Suppressor macrophage treated with lipopolysaccharide for 4 hours (primary cell): ENCODE measurements around the gene STXBP6.

Experiments used
- DNase-seq: peaks from one replicate; pipeline ENCODE4 v3.0.0-alpha.2; 2020

The STXBP6 gene

GRCh38 chr14:25049568-25050268, at the start of gene STXBP6:
TSS of gene STXBP6 (minus strand) at chr14:25050147. CDS start at chr14:24974818, 75,329 bp downstream.
- DNase-seq = peak; percentile 49

- no peak for DNase-seq
These were observed 47.2 kb upstream of the STXBP6 start for GRCh38 chr14:25097120-25097519.

- no peak for DNase-seq
These were observed 45.9 kb upstream of the STXBP6 start for GRCh38 chr14:25095736-25096437.

GRCh38 chr14:25094171-25094907, 44.4 kb upstream of the STXBP6 start:
- DNase-seq = no peak

- no peak for DNase-seq
These were observed 42.4 kb upstream of the STXBP6 start for GRCh38 chr14:25092258-25092740.

GRCh38 chr14:25090716-25091454, 40.9 kb upstream of the STXBP6 start:
- DNase-seq = no peak

- DNase-seq = no peak
These were observed 40.3 kb upstream of the STXBP6 start for GRCh38 chr14:25090256-25090655.

GRCh38 chr14:25089496-25089895, 39.5 kb upstream of the STXBP6 start:
- DNase-seq = no peak

- peak; percentile 47 for DNase-seq
These were observed 37.0 kb upstream of the STXBP6 start for GRCh38 chr14:25086821-25087396.

- DNase-seq = no peak
These were observed 36.1 kb upstream of the STXBP6 start for GRCh38 chr14:25086081-25086480.

GRCh38 chr14:25080682-25081081, 30.7 kb upstream of the STXBP6 start:
- no peak for DNase-seq

- DNase-seq = no peak
These were observed 29.4 kb upstream of the STXBP6 start for GRCh38 chr14:25079311-25079710.

GRCh38 chr14:25074099-25074685, 24.2 kb upstream of the STXBP6 start:
- no peak for DNase-seq

- DNase-seq = no peak
These were observed 19.9 kb upstream of the STXBP6 start for GRCh38 chr14:25069879-25070278.

GRCh38 chr14:25067600-25067999, 17.7 kb upstream of the STXBP6 start:
- no peak for DNase-seq

- DNase-seq = no peak
These were observed 12.0 kb upstream of the STXBP6 start for GRCh38 chr14:25062022-25062321.

- DNase-seq = no peak
These were observed 6.7 kb upstream of the STXBP6 start for GRCh38 chr14:25056688-25057078.

- no peak for DNase-seq
These were observed 6.2 kb upstream of the STXBP6 start for GRCh38 chr14:25055992-25056687.

- no peak for DNase-seq
These were observed 5.1 kb upstream of the STXBP6 start for GRCh38 chr14:25055005-25055404.

- DNase-seq = no peak
These were observed 3.6 kb upstream of the STXBP6 start for GRCh38 chr14:25053585-25053984.

GRCh38 chr14:25052921-25053320, 3.0 kb upstream of the STXBP6 start:
- no peak for DNase-seq

- no peak for DNase-seq
These were observed 2.4 kb upstream of the STXBP6 start for GRCh38 chr14:25052385-25052784.
